Measurements from ENCODE around the gene ARMC12.

GRCh38 chr6:35688605-35689322 lies 48.1 kb upstream of the ARMC12 start, which contains the start of gene FKBP5:
- TF ChIP-seq JUNB (IDR thresholded peaks at IDR 0.05; ENCODE audit: unreplicated experiment), result no peak
- no peak for TF ChIP-seq CTCF (conservative IDR thresholded peaks at IDR 0.05; ENCODE audit: low read depth in 2 of 2)
- TF ChIP-seq EZH2phosphoT487 (IDR thresholded peaks at IDR 0.05; ENCODE audit: unreplicated experiment), result no peak
- TF ChIP-seq NANOG (IDR thresholded peaks at IDR 0.05; ENCODE audit: borderline replicate concordance), result no peak
- no peak for TF ChIP-seq REST (IDR thresholded peaks at IDR 0.05; ENCODE audit: unreplicated experiment)
- TF ChIP-seq ETS1 (IDR thresholded peaks at IDR 0.05), result no peak
- TF ChIP-seq POLR2AphosphoS5 (IDR thresholded peaks at IDR 0.05; ENCODE audit: low read depth), result peak; percentile 74
- TF ChIP-seq EZH2 (IDR thresholded peaks at IDR 0.05; ENCODE audit: low read depth, unreplicated experiment), result no peak
- peak; percentile 40; the same call in 1 of the 2 replicates for TF ChIP-seq CREB1 (CRISPR knock-in tag; IDR thresholded peaks at IDR 0.05; ENCODE audit: low read depth)
- no peak for TF ChIP-seq ZNF462 (CRISPR knock-in tag; IDR thresholded peaks at IDR 0.05)
- TF ChIP-seq ZNF114 (CRISPR knock-in tag; IDR thresholded peaks at IDR 0.05), result no peak
- TF ChIP-seq STAT1 (IDR thresholded peaks at IDR 0.05; ENCODE audit: unreplicated experiment), result no peak
- no peak for TF ChIP-seq ZNF331 (CRISPR knock-in tag; IDR thresholded peaks at IDR 0.05; ENCODE audit: low read depth)
